GM19452 (cell line): ENCODE results near the gene ISLR2.
"Not testable (repeated sequence)": the region's sequence is repeated elsewhere in the genome, so short reads cannot be mapped to it uniquely, and the experiment has no call there.

ENCODE experiments used
- ATAC-seq: cut with Tn5 transposase; IDR thresholded peaks from one replicate; pipeline ENCODE4 v1.9.1; 2021; ENCODE audit not compliant: unreplicated experiment

The ISLR2 gene, protein sequence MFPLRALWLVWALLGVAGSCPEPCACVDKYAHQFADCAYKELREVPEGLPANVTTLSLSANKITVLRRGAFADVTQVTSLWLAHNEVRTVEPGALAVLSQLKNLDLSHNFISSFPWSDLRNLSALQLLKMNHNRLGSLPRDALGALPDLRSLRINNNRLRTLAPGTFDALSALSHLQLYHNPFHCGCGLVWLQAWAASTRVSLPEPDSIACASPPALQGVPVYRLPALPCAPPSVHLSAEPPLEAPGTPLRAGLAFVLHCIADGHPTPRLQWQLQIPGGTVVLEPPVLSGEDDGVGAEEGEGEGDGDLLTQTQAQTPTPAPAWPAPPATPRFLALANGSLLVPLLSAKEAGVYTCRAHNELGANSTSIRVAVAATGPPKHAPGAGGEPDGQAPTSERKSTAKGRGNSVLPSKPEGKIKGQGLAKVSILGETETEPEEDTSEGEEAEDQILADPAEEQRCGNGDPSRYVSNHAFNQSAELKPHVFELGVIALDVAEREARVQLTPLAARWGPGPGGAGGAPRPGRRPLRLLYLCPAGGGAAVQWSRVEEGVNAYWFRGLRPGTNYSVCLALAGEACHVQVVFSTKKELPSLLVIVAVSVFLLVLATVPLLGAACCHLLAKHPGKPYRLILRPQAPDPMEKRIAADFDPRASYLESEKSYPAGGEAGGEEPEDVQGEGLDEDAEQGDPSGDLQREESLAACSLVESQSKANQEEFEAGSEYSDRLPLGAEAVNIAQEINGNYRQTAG

DNA sequence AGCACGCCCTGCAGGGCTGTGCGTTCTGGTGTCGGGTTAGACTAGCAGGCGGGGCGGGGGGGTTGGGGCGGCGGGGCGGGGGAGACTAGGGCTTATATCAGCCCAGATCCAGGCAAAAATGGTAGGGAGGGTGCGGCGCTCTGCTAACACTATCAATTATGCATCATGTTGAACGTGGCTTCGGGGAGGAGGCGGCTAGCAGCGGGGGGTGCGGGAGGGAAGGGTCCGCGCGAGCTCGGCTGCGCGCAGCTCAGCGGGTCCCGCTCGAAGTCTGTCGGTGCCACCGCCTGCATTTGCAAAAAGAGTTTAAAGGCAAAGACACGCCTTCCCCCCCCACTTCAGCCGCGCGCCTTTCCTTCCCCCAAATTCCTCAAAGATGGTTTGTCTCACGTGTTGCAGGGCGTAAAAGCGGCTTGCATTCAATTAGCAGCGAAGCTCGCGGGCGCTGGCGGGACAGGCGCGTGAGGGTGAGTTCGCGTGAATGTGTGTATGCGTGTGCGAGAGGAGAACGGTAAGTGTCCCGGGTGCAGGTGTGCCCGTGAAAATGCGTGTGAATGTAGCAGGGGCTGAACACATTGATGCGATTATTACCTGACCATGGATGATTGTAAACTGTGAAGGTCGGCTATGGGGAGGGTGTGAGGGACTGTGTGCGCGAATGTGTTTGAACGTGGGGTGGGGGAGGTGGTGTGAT lies at the start of gene ISLR2:
Gene ISLR2, plus strand, starts transcription at position 432 of the 694 bp plus-strand sequence. CDS start 2,169 bp downstream, outside the sequence.
- ATAC-seq: no peak

DNA sequence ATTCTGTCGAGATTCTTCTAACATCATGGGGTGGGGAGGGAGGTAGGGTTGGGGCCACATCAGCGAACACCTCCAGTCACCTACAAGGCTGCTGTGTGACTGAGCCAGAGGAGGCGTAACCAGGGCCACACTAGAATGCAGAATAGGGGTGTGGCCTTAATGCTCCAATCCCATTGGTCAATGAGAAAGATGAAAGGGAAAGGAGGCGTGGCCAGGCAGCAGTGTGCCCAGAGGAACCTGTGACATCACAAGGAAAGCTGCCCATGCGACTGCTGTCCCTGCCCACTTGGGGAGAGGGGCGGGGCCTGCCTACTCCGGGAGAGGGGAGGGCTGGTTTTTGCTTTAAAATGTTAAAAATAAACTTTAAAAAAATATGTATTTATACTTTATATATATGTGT lies 47.9 kb upstream of the ISLR2 start, which contains the start of gene GOLGA6A:
Gene GOLGA6A, minus strand, starts transcription at position 101 of the 400 bp plus-strand sequence. Its CDS starts 41 bp downstream, at position 60.
- ATAC-seq: not testable (repeated sequence)

DNA sequence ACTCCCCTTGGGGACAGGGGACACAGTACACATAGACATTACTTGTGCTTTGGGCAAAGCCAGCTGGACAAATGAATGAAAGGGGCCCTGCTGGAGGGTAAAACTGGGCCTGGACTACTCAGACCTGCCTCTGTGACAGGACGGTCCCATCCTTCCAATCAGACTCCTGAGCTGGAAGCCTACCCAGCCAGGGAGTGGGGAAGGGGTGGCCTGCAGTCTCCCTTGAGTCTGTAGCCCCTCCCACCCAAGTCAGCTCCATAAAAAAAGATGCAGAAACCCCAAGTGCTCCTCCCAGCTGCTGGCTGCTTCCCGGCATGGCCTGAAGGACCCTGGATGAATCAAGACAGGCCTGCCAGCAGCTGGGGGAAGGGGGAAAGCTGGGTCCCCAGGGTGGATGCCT lies 35.8 kb upstream of the ISLR2 start:
- not testable (repeated sequence) for ATAC-seq

DNA sequence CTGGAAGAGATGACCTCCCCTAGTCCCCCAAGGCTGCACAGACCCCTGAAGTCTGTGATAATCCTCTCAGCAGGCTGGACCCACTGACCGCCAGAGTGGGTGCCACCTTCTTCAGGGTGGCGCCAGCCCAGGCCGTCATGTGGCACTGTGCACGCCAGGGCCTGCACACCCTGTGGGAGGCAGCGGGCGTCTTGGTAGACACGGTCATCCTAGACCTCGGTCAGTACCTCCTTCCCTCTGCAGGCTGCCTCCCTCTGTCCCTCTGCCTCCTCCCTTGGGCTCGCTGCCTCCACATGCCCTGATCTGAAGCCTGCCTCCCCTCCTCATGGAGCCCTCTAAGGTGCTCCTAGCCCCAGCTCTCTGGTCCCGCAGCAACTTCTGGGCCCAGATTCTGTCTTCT lies 34.8 kb upstream of the ISLR2 start:
- ATAC-seq: not testable (repeated sequence)

DNA sequence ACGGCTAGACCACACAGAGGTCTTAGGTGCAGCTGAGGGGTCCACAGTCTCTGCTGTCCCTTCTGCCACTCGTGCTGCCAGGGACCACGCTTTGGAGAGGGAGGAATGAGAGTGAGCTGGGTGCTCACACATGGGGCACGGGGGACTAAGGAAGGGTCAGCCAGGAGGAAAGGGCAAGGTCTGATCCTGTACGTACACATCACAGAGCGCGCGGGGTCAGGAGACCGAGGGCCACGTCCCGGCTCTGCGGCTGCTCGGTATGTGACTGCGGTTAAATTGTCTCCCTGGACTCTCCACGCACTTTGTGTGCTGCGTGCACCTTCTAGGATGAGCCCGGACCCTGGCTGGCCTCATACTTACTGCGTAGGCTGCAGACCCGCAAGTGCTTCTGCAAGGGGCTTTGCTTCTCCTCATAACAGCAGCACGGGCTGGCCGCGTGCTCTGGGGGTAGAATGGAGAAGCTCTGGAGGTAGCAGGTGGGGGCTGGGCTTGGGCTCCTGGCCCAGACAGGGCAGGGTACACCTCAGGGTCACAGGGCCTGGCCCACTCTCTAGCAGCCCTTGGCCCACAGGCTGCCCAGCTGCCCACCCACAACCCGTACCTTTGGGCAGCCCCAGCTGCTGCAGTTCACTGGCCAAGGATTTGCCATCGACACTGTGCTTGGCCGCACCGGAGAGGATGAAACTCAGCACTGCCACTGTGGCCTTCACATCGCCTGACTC lies 33.5 kb upstream of the ISLR2 start:
- ATAC-seq: not testable (repeated sequence)

DNA sequence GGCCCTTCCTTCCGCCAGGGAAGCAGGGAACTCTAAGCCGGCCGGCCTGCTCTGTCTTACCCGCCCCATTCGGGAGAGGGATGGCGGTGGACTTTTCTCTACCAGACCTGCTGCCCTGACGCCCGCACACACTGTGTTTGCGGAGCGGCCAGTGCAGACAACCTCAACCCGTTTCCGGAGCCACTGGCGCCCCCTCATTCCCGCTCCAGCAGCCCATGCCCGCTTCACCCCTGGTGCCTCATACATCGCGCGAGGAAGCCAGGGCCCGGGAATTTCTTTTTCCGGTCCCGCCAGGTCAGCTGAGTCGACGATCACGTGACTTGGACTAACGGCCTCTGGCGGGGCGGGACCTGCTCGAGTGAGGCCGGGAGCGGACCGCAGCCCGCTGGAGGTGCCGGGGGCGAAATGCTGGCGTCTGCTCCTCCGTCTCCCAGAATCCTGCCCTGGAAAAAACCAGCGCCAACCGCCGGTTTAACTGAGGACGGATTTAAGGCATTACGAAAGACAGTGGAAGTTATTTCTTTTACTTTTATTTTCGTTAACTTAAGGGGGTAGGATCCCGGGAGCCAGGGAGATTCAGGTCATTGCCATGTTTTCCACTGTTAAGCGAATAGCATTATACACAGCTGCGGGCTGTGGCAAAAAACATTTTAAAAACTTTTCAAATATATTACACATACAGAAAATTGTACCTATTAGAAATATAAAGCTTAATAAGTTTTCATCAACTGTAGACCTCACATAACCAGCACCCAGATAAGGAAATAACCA lies 30.2 kb upstream of the ISLR2 start:
- ATAC-seq: peak; percentile 86

DNA sequence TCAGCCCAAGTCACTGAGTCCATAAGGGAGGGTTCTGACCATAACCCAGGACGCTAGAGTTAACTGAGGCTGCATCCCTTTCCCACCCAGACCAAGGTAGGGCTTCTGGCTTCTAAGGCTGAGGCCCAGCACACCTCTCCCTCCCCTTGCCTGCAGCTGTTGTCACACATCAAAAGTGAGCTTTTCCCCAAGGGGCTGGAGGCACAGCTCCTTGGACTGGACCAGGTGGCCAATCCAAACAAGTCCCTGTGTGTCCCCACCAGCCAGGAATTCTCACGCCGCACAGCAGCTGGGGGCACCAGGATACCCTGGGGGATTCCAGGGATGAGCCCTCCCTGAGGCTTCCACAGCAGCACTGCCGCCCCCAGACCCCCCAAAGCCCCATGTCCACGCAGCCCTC lies 22.3 kb upstream of the ISLR2 start:
- no peak for ATAC-seq

DNA sequence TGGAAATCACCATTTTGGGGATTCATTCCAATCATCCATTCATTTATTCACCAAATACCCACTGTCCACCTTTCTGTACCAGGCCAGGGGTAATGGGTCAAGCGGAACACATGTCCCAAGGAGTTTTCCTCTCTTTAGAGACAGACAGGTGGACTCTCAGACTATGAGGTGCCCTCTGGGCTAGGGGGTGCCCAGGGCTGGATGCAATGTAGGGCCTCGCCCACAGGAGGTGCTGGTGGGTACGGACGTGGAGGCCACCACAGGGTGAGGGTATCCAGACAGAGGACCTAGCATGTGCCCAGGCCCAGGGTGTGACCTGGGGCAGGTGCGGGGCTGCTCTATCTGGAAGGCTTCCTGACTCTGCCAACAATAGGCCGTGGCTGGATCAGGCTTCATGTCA lies 21.8 kb upstream of the ISLR2 start:
- ATAC-seq: not testable (repeated sequence)

DNA sequence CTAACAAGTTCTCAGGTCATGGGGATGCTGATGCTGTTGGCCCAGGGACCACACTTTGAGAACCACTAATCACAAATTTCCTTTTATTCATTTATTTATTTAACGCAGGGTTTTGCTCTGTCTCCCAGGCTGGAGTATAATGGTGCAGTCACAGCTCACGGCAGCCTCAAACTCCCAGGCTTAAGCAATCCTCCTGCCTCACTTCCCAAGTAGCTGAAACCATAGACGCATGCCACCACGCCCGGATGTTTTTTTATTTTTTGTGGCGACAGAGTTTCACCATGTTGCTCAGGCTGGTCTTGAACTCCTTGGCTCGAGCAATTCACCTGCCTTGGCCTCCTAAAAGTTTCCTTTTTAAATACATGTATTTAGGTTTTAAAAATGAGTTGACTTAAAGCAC lies 20.7 kb upstream of the ISLR2 start:
- ATAC-seq: no peak

DNA sequence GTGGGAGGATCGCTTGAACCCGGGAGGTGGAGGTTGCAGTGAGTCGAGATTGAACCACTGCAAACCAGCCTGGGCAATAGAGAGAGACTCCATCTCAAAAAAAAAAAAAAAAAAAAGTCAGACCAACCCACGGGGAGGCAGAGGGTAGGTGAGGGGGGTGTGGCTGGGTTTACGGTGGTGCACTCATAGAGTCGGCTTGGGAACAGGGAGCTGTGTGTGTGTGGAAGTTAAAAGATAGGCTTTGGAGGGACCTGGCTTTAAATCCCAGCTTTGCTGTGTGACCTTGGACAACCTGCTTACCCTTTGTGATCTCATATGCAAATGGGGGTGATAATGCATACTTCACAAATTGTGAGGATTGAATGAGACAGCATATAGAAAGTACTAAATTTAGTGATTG lies 10.0 kb upstream of the ISLR2 start:
- ATAC-seq: no peak

DNA sequence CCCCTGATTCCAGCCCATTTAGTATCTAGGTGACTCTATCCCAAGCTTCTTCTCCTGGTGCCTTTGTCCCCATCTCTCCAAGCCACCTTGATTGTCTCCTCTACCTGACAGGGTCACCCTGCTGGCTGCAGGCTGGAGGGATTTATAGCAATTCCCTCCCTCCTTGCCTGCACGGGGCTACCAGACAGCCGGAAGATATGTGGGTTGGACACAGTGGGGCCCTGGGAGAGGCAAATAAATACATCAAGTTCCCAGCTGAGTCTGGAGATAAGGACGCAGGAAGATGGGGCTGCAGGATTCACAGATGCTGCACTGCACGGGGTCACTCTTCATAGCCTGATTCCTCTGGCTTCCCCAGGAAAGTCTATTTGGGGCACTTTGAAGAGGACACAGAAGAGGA lies 9.3 kb upstream of the ISLR2 start:
- ATAC-seq: no peak

DNA sequence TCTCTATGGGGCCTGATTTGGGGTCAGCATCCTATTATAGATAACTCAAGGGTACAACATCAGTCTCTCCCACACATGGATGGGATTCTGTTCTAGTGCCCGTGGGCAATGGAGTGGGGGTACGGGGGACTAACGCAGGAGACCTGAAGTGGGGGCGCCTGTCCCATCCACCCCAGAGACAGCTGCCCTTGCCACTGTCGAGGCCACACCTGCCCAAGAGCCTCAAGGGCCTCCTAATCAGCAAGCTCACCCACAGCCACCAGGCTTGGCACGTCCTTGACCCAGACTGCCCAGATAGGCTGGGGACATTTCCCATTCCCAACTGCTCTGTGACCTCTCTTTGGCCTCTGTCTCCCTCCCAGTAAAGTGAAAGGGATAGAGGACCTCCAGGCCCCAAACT lies 8.5 kb upstream of the ISLR2 start:
- ATAC-seq: no peak

DNA sequence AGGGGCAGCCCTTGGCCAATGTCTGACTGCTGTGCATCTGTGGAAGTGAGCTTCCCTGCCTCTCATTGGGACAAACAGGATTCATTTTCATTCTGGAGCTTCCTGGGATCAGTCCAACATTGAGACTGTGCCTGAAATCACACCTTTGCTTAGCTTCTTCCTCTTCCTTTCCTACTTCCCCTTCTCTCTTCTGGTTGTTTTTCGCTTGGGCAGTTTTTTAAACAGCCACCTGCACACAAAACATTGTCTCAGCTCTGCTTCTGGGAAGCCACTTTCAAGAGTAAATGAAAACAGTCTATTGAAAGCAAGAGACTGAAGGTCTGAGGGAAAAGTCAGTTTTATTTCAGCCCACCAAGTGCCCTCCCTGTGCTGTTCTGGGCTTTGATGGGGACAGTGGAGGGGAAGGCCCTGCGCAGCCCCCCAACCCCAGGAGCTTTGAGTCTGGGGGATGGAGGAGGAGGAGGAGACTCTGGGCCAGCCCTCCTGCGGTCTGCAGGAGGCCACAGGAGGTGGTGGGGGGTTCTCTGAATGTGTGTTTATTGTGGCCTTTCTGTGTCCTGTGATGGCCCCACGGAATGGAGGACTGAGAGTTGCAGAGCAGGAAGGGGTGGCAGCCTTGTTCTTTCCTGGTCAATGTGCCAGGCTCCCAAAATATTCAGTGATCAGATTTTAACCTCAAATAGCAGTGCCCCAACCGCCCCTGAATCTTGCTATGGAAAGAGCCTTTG lies 7.8 kb upstream of the ISLR2 start:
- ATAC-seq: no peak

DNA sequence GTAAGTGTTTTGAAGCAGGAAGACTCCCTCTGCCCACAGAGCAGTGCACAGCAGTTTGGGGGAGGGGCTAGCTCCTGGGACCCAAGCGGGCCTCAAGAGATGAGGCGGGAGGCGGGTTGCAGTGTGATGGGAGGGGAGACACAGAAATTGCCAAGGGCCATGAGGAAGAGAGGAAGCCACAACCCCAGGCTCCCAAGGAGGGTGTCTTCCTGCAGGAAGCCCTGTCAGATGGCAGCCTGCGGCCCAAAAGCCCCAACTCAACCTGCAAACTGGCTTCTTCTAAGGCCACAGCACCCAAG lies 7.3 kb upstream of the ISLR2 start:
- no peak for ATAC-seq

DNA sequence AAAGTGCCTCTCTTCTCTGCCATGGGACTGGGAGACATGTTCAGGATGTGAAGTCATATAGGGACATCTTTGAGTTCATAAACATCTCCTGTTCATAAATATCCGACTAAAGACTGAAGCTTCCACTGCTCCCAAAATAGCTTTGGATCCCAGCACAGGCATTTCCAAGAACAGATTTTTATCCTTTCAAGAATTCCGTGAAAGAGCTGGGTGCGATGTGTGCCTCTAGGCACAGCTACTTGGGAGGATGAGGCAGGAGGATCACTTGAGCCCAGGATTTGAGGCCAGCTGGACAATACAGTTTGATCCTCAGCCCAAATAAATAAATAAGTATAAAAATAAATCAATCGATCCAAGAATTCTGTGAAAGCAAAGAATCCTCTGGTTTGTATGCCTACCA lies 6.7 kb upstream of the ISLR2 start:
- no peak for ATAC-seq

DNA sequence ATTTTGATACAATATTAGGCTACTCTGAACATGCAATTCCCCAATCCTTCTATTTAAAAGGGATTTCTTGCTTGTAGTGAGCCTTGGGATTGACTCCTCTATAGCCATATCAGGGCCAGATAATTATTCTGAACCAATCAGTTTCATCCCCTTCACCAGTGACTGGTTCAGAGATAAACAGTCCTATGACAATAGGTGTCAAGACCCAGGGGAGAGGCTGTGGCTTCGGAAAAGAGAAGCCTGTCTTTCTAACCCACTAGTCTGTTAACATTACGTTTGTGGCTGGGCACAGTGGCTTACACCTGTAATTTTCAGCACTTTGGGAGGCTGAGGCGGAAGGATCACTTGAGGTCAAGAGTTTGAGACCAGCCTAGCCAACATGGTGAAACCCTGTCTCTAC lies 6.2 kb upstream of the ISLR2 start:
- ATAC-seq: no peak

DNA sequence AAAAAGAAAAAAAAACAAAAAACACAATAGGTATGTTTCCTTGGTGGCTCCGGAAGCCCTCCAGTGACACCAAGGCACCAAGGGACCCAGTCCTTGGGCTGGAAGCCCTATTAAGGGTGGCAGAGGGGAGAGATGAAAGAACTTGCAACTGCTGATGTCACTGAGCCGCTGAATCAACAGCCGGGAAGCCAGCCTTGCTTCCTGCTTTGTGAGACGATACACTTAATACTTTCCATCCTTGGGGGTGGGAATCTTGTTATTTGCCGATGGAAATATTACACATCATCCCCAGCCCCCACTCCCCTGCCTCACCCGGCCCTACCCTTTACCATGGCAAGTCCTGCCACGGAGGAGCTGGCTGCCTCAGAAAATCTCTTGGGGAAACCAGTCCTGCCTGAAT lies 5.6 kb upstream of the ISLR2 start:
- no peak for ATAC-seq

DNA sequence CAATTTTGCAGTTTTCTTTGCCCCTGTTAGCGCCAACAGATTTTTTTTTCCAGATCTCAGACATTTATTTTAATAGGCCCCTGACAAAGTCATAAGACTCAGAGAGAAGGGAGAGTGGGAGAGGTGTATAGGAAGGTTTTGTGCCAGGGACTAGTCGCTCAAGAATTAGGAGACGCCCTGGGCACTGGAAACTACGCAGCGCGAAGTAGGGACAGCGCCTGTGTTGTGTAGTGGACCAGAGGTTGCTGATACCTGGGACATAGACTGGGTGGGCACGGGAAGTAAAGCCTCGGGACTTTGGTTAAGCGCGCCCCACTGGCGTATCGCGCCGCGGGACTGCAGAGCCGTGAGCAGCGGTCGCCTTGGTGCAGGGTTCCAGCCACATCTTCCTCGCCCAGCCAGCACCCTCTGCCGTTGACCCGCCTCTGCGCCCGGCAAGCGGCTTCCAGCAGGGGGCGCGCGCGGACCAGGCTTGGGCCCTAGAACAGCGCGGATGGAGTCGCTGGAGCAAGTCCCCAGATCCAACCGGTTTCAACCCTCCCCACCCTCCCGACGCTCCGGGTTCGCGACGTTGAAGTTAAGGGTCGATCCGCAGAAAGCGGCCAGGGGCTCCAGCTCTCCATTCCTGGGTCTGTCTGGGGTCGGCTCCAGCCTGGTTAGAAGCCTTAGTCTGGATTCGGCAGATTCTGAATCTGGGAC lies 3.0 kb upstream of the ISLR2 start:
- no peak for ATAC-seq
